Measurements from ENCODE around the gene ADAMTS3.
A peak's percentile ranks its signal among the peaks of the same experiment; 100 is the strongest.

The ADAMTS3 gene

GRCh38 chr4:72391281-72391680, 177.7 kb downstream of the ADAMTS3 start:
- DNase-seq, result no peak

- no peak for DNase-seq
Observed at GRCh38 chr4:72390409-72390808, 178.6 kb downstream of the ADAMTS3 start.

- DNase-seq, result no peak
Observed at GRCh38 chr4:72388521-72388920, 180.5 kb downstream of the ADAMTS3 start.

GRCh38 chr4:72387959-72388358, 181.1 kb downstream of the ADAMTS3 start:
- no peak for DNase-seq

- no peak for DNase-seq
Observed at GRCh38 chr4:72383439-72383838, 185.6 kb downstream of the ADAMTS3 start.

- DNase-seq, result no peak
Observed at GRCh38 chr4:72378901-72379300, 190.1 kb downstream of the ADAMTS3 start.

GRCh38 chr4:72377491-72378194, 191.4 kb downstream of the ADAMTS3 start:
- no peak for DNase-seq

GRCh38 chr4:72376901-72377300, 192.1 kb downstream of the ADAMTS3 start:
- DNase-seq, result no peak

- peak; percentile 42 for DNase-seq
Observed at GRCh38 chr4:72375073-72375736, 193.8 kb downstream of the ADAMTS3 start.

- no peak for DNase-seq
Observed at GRCh38 chr4:72374159-72374558, 194.9 kb downstream of the ADAMTS3 start.

GRCh38 chr4:72366601-72367000, 202.4 kb downstream of the ADAMTS3 start:
- no peak for DNase-seq

- no peak for DNase-seq
Observed at GRCh38 chr4:72365981-72366380, 203.0 kb downstream of the ADAMTS3 start.

GRCh38 chr4:72365016-72365415, 204.0 kb downstream of the ADAMTS3 start:
- DNase-seq, result no peak

GRCh38 chr4:72360075-72360474, 208.9 kb downstream of the ADAMTS3 start:
- DNase-seq, result no peak

- DNase-seq, result no peak
Observed at GRCh38 chr4:72358483-72358882, 210.5 kb downstream of the ADAMTS3 start.

- DNase-seq, result no peak
Observed at GRCh38 chr4:72357908-72358307, 211.1 kb downstream of the ADAMTS3 start.

GRCh38 chr4:72352711-72353110, 216.3 kb downstream of the ADAMTS3 start:
- no peak for DNase-seq

- DNase-seq, result no peak
Observed at GRCh38 chr4:72351521-72351920, 217.5 kb downstream of the ADAMTS3 start.

- DNase-seq, result no peak
Observed at GRCh38 chr4:72348701-72349100, 220.3 kb downstream of the ADAMTS3 start.

GRCh38 chr4:72344418-72344817, 224.6 kb downstream of the ADAMTS3 start:
- DNase-seq, result no peak

GRCh38 chr4:72341432-72341820, 227.6 kb downstream of the ADAMTS3 start:
- no peak for DNase-seq

GRCh38 chr4:72340803-72341431, 228.1 kb downstream of the ADAMTS3 start:
- no peak for DNase-seq

GRCh38 chr4:72338060-72338459, 231.0 kb downstream of the ADAMTS3 start:
- DNase-seq, result no peak

- no peak for DNase-seq
Observed at GRCh38 chr4:72330381-72330780, 238.6 kb downstream of the ADAMTS3 start.

Data from femur (tissue), 1 donor.